HepG2 (cell line): ENCODE results near the gene GSKIP. TPM values are rescaled to one million over a fixed set of nuclear protein-coding genes. Genes with fewer than 3 reads are reported as not detected.

Experiments
- ARHGAP35 ChIP-seq: sonication (generic); formaldehyde crosslinking; IDR thresholded peaks from 2 replicates; pipeline ENCODE4 v1.9.0; 2022; ENCODE audit warnings: mild to moderate bottlenecking, inconsistent platforms, moderate library complexity, missing genetic modification reagents, borderline replicate concordance
- DNMT3B ChIP-seq: conservative IDR thresholded peaks from 2 replicates; pipeline ENCODE4 v1.6.1; 2016; ENCODE audit warnings: missing biosample characterization, control low read depth
- KAT8 ChIP-seq: IDR thresholded peaks from 2 replicates; pipeline ENCODE4 v1.6.1; 2016; ENCODE audit warnings: missing genetic modification reagents, missing compliant biosample characterization
- NRL ChIP-seq: sonication (generic); formaldehyde crosslinking; IDR thresholded peaks from 2 replicates; pipeline ENCODE4 v1.5.0; 2020; ENCODE audit warnings: missing genetic modification reagents, mild to moderate bottlenecking, moderate library complexity, borderline replicate concordance
- SMC3 ChIP-seq: IDR thresholded peaks from 2 replicates; pipeline ENCODE4 v1.6.1; 2011; ENCODE audit warnings: low read length, improper control_type of control experiment
- SMYD3 ChIP-seq: sonication (generic); formaldehyde crosslinking; IDR thresholded peaks from 2 replicates; pipeline ENCODE4 v1.8.1; 2023; ENCODE audit warnings: mild to moderate bottlenecking, missing genetic modification reagents
- SRY ChIP-seq: sonication (generic); formaldehyde crosslinking; IDR thresholded peaks from 2 replicates; pipeline ENCODE4 v1.8.0; 2022; ENCODE audit warnings: mild to moderate bottlenecking, missing genetic modification reagents
- TAF1 ChIP-seq: sonication (generic); formaldehyde crosslinking; IDR thresholded peaks from 2 replicates; pipeline ENCODE4 v1.4.0; 2020; ENCODE audit warnings: missing genetic modification reagents
- XBP1 ChIP-seq: sonication (generic); formaldehyde crosslinking; IDR thresholded peaks from 2 replicates; pipeline ENCODE4 v1.5.0; 2020; ENCODE audit warnings: missing genetic modification reagents
- ZBTB20 ChIP-seq: sonication (generic); formaldehyde crosslinking; IDR thresholded peaks from 2 replicates; pipeline ENCODE4 v1.8.1; 2023; ENCODE audit warnings: missing genetic modification reagents, low read depth, mild to moderate bottlenecking, borderline replicate concordance
- ZNF337 ChIP-seq: sonication (generic); formaldehyde crosslinking; IDR thresholded peaks from 2 replicates; pipeline ENCODE4 v1.5.1; 2020; ENCODE audit warnings: missing genetic modification reagents, low read depth, mild to moderate bottlenecking, borderline replicate concordance
- ZNF530 ChIP-seq: sonication (generic); formaldehyde crosslinking; IDR thresholded peaks from 2 replicates; pipeline ENCODE4 v1.5.0; 2020; ENCODE audit warnings: low read depth, mild to moderate bottlenecking, missing genetic modification reagents
- ZNF562 ChIP-seq: sonication (generic); formaldehyde crosslinking; IDR thresholded peaks from 2 replicates; pipeline ENCODE4 v1.8.0; 2022; ENCODE audit warnings: missing genetic modification reagents, borderline replicate concordance
- ZNF569 ChIP-seq: sonication (generic); formaldehyde crosslinking; IDR thresholded peaks from 2 replicates; pipeline ENCODE4 v1.5.0; 2020; ENCODE audit warnings: mild to moderate bottlenecking, missing genetic modification reagents, moderate library complexity, borderline replicate concordance
- ZNF768 ChIP-seq: sonication (generic); formaldehyde crosslinking; IDR thresholded peaks from 2 replicates; pipeline ENCODE4 v1.4.0; 2020; ENCODE audit warnings: missing genetic modification reagents
- polyA plus RNA-seq, 8 experiments: library from polyadenylated mRNA; depleted of rRNA in 3 of 8; stranded (reverse) in 7 of 8; unstranded in 1 of 8; fragments of >200 nt; fragmentation: Illumina TruSeq in 4 of 8; extraction: Trizol in 4 of 8; gene quantifications; 2 replicates each; pipeline versions ENCODE4 v1.2.1 to v1.2.3, GENCODE V29; 2011 to 2016; ENCODE audit warnings: low read depth in 4 of 8, missing spikeins in 1 of 8, mixed read lengths in 1 of 8; ENCODE audit not compliant: insufficient read depth in 1 of 8
- total RNA-seq, 5 experiments: library from RNA; depleted of rRNA; stranded (reverse); fragments of >200 nt; fragmentation: Illumina TruSeq; extraction: Trizol; gene quantifications; 2 replicates each; pipeline ENCODE4 v1.2.3, GENCODE V29; 2016; ENCODE audit warnings: low read depth in 1 of 5
- TF ChIP-seq, protein P1 (sequence below): IDR thresholded peaks from 2 replicates; pipeline ENCODE4 v1.6.1; 2018; ENCODE audit warnings: missing genetic modification reagents
- TF ChIP-seq, protein P2 (sequence below): sonication (generic); formaldehyde crosslinking; conservative IDR thresholded peaks from 2 replicates; pipeline ENCODE4 v1.4.0; 2020; ENCODE audit warnings: mild to moderate bottlenecking, missing genetic modification reagents, moderate library complexity
- TF ChIP-seq, protein P3 (sequence below): sonication (generic); formaldehyde crosslinking; IDR thresholded peaks from 2 replicates; pipeline ENCODE4 v1.4.0; 2020; ENCODE audit warnings: missing genetic modification reagents, borderline replicate concordance
- TF ChIP-seq, protein P4 (sequence below): sonication (generic); formaldehyde crosslinking; IDR thresholded peaks from 2 replicates; pipeline ENCODE4 v1.8.1; 2023; ENCODE audit warnings: mild to moderate bottlenecking, moderate library complexity, missing genetic modification reagents
- TF ChIP-seq, protein P5 (sequence below): sonication (generic); formaldehyde crosslinking; IDR thresholded peaks from 2 replicates; pipeline ENCODE4 v1.5.0; 2020; ENCODE audit warnings: missing genetic modification reagents, mild to moderate bottlenecking, borderline replicate concordance

GSKIP gene
- total and polyA plus RNA-seq, 2 of the 13 experiments (the other 11 are each of a cell fraction or from before 2014, with no cell fraction given): 12.5 to 27.3 TPM

DNA sequence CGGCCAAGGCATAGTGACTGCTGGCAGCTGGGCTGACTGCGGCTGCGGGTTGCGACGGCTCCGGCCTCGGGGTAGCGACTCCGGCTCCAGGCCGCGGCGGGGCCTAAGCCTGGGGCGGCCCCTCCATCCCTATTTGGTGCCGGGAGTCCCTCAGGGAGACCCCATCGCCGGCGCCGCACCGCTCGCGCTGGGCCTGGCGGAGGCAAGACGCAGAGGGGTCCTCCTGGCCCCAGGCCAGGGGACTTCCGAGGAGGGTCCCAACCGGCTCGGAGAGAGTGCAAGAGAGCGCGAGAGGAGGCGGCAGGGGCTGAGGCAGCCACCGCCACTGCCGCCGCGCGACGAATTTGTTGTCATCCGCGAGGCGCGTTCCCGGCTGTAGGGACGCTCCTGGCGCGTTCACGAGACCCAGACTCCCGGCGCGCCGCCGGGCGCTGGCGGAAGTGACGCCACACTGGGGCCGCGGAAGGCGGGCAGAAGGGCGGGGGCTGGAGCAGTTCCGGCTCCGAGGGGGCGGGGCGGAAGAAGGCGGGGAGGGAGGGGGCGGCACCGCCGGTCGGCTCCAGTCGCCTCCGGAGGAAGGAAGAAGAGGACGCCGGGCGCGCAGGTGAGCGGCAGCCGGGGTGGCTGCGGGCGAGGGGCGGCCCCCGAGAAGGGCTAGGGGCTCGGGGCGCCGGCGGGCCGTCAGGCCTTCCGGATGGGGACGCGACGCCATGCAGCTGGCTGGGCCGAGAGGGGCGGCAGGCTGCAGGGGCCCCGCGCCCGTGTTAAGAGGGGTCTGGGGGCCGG lies at the start of gene GSKIP, which contains the start of gene ATG2B (continued):
- TF ChIP-seq ZNF768 (CRISPR knock-in tag) (peak; percentile 43; the same call in 1 of the 2 replicates), ZNF337 (CRISPR knock-in tag) (no peak), ZBTB20 (peak; percentile 71; the same call in 1 of the 2 replicates), KAT8 (CRISPR knock-in tag) (peak; percentile 71), ZNF562 (no peak), SMYD3 (no peak), TAF1 (peak; percentile 65), DNMT3B (no peak), SMC3 (no peak), ARHGAP35 (no peak), NRL (CRISPR knock-in tag) (no peak), ZNF569 (CRISPR knock-in tag) (no peak), SRY (peak; percentile 23; the same call in 1 of the 2 replicates), XBP1 (CRISPR knock-in tag) (no peak), ZNF530 (CRISPR knock-in tag) (no peak)
- TF ChIP-seq, protein P1, sequence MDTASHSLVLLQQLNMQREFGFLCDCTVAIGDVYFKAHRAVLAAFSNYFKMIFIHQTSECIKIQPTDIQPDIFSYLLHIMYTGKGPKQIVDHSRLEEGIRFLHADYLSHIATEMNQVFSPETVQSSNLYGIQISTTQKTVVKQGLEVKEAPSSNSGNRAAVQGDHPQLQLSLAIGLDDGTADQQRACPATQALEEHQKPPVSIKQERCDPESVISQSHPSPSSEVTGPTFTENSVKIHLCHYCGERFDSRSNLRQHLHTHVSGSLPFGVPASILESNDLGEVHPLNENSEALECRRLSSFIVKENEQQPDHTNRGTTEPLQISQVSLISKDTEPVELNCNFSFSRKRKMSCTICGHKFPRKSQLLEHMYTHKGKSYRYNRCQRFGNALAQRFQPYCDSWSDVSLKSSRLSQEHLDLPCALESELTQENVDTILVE: peak; percentile 31; the same call in 1 of the 2 replicates
- TF ChIP-seq, protein P2, sequence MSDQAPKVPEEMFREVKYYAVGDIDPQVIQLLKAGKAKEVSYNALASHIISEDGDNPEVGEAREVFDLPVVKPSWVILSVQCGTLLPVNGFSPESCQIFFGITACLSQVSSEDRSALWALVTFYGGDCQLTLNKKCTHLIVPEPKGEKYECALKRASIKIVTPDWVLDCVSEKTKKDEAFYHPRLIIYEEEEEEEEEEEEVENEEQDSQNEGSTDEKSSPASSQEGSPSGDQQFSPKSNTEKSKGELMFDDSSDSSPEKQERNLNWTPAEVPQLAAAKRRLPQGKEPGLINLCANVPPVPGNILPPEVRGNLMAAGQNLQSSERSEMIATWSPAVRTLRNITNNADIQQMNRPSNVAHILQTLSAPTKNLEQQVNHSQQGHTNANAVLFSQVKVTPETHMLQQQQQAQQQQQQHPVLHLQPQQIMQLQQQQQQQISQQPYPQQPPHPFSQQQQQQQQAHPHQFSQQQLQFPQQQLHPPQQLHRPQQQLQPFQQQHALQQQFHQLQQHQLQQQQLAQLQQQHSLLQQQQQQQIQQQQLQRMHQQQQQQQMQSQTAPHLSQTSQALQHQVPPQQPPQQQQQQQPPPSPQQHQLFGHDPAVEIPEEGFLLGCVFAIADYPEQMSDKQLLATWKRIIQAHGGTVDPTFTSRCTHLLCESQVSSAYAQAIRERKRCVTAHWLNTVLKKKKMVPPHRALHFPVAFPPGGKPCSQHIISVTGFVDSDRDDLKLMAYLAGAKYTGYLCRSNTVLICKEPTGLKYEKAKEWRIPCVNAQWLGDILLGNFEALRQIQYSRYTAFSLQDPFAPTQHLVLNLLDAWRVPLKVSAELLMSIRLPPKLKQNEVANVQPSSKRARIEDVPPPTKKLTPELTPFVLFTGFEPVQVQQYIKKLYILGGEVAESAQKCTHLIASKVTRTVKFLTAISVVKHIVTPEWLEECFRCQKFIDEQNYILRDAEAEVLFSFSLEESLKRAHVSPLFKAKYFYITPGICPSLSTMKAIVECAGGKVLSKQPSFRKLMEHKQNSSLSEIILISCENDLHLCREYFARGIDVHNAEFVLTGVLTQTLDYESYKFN (CRISPR knock-in tag): no peak
- TF ChIP-seq, protein P3, sequence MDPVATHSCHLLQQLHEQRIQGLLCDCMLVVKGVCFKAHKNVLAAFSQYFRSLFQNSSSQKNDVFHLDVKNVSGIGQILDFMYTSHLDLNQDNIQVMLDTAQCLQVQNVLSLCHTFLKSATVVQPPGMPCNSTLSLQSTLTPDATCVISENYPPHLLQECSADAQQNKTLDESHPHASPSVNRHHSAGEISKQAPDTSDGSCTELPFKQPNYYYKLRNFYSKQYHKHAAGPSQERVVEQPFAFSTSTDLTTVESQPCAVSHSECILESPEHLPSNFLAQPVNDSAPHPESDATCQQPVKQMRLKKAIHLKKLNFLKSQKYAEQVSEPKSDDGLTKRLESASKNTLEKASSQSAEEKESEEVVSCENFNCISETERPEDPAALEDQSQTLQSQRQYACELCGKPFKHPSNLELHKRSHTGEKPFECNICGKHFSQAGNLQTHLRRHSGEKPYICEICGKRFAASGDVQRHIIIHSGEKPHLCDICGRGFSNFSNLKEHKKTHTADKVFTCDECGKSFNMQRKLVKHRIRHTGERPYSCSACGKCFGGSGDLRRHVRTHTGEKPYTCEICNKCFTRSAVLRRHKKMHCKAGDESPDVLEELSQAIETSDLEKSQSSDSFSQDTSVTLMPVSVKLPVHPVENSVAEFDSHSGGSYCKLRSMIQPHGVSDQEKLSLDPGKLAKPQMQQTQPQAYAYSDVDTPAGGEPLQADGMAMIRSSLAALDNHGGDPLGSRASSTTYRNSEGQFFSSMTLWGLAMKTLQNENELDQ (CRISPR knock-in tag): no peak
- TF ChIP-seq, protein P4, sequence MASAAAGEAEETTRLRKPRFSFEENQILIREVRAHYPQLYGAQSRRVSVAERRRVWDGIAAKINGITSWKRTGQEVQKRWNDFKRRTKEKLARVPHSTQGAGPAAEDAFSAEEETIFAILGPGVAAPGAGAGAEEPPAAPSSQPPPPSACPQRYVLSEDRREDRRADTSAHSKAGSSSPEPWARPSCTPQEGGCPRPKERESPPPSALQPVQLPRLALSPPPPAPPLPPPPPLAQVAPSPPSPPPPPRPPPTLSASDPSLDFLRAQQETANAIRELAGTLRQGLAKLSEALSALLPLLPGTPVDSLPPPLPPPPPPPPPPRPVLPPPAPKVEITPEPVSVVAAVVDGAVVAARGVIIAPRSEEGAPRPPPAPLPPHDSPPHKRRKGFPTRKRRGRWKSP (CRISPR knock-in tag): no peak
- TF ChIP-seq, protein P5, sequence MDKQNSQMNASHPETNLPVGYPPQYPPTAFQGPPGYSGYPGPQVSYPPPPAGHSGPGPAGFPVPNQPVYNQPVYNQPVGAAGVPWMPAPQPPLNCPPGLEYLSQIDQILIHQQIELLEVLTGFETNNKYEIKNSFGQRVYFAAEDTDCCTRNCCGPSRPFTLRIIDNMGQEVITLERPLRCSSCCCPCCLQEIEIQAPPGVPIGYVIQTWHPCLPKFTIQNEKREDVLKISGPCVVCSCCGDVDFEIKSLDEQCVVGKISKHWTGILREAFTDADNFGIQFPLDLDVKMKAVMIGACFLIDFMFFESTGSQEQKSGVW (CRISPR knock-in tag): no peak
